ENCODE measurements around the gene PLAAT2. TPM values are rescaled to one million over a fixed set of nuclear protein-coding genes. Genes with fewer than 3 reads are reported as not detected.
A peak's percentile ranks its signal among the peaks of the same experiment; 100 is the strongest.

PLAAT2 gene
- total and polyA plus RNA-seq, 2 of the 13 experiments (the other 11 are each of a cell fraction or from before 2014, with no cell fraction given) = 0.22 TPM; not detected in 1

DNA sequence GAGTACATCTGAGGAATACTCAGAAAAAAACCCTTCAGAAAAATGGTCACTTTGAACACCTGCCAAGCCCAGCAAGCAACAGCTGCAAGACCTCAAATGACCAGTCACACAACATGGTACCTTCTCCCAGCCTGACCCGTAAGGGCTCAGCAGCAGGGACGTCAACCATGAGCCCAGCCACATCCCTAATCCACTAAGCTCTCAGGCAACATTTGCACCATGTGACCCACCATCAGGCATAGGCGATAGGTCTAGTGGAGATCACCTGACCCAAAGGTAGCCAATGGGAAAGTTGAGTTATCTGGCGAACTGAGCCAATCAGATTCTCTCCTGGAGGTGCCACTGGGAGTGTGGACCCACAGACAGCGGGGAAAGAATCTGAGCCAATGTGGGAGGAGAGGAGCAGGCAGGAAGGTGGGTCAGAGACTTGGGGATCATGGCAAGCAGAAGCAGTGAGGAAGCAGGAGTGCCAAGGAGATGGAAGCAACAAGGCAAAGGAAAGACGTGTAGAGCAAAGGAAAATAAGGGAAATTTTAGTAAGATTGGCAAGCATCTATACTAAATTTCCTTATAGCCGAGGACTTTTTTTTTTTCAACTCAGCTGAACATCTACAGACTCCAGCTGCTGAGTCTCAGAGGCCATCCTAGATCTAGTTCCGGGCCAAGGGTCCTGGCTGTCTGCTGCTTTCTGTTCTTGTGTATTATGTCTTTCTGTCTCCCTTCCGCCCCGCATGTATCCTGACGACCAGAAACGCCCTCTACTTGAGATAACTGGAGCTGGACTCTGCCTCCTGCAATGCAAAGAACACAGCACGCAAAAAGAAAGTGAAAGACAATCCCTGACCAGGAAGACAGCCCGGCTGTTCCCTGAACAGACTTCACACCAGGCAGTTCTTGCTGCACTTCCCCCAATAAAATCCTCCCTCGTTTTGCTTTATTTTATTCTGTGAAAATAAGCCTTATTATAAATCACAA is 11.0 kb upstream of the PLAAT2 start:
- FAIRE-seq (no peak), ATAC-seq (peak; percentile 97), DNase-seq (ENCODE audit: low spot score) (peak; percentile 78)
- no TSS peak for BruUV-seq (replicated peaks)
- 33% methylated on average over 15 of the region's 15 CpGs for WGBS (ENCODE audit: low lambda C conversion rate)
- CTCF ChIA-PET (ENCODE audit: low intra/inter-chr PET ratio, low total read pairs) = no interaction called here
- intact Hi-C loops (cut with micrococcal nuclease; ENCODE audit: unreplicated experiment) (no loop called here), in situ Hi-C loops (cut with HindIII; ENCODE audit: extremely low pct_ligation_motif_present, low pct_unique_long_range_greater_than_20kb) (no loop called here)
- peak overlapping the region; percentile 82 for H2AFZ ChIP-seq (ENCODE audit: low read length)
- H3K36me3 ChIP-seq (replicated peaks in 1 of 2; ENCODE audit: control insufficient read depth in 1 of 2, insufficient read depth in 2 of 2, low read length in 2 of 2) = no peaks in the 10 kb centered on the region
- peak overlapping the region; percentile 77 for H3K4me2 ChIP-seq (ENCODE audit: low read depth, low read length)
- H3K4me1 ChIP-seq (ENCODE audit: insufficient read depth, low read length) = peaks cover 33% of the 10 kb centered on the region
- peak overlapping the region; percentile 68 for H3K9ac ChIP-seq (ENCODE audit: insufficient read depth, low read depth, low read length)
- no peaks in the 10 kb centered on the region for H3K9me3 ChIP-seq (ENCODE audit: low read length)
- peak overlapping the region; percentile 44 to 63 (median 62) for H3K4me3 ChIP-seq (replicated peaks in 1 of 3; ENCODE audit: insufficient read depth in 1 of 3, low read depth in 2 of 3, low read length in 3 of 3)
- no peaks in the 10 kb centered on the region for H3K27me3 ChIP-seq (ENCODE audit: control insufficient read depth in 1 of 2, insufficient read depth in 2 of 2, low read length in 2 of 2)
- peak overlapping the region; percentile 85 for H3K27ac ChIP-seq (ENCODE audit: extremely low read length, insufficient read depth, low read length)
- POLR2A ChIA-PET = interaction anchor here (1.2 to 1.7 kb wide), 4 partner anchors 9 to 733 kb away, joined by 3 to 8 read pairs (median 7); partner anchors contain the start of gene PLAAT2
- H4K20me1 ChIP-seq (ENCODE audit: insufficient read depth, low read length) = no peaks in the 10 kb centered on the region
- no peaks in the 10 kb centered on the region for H3K79me2 ChIP-seq (ENCODE audit: insufficient read depth, low read length)
- TF ChIP-seq, protein P1, sequence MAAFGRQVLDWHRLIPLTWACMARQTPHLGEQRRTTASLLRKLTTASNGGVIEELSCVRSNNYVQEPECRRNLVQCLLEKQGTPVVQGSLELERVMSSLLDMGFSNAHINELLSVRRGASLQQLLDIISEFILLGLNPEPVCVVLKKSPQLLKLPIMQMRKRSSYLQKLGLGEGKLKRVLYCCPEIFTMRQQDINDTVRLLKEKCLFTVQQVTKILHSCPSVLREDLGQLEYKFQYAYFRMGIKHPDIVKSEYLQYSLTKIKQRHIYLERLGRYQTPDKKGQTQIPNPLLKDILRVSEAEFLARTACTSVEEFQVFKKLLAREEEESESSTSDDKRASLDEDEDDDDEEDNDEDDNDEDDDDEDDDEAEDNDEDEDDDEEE (CRISPR knock-in tag; IDR thresholded peaks at IDR 0.05) = no peak
- TF ChIP-seq ZNF264 (CRISPR knock-in tag; IDR thresholded peaks at IDR 0.05) (no peak), ZSCAN22 (CRISPR knock-in tag; IDR thresholded peaks at IDR 0.05) (no peak), HNRNPH1 (optimal IDR thresholded peaks at IDR 0.05; ENCODE audit: low read depth, low read length) (no peak), HDAC2 (CRISPR knock-in tag; IDR thresholded peaks at IDR 0.05) (no peak), ZEB1 (IDR thresholded peaks at IDR 0.05; ENCODE audit: insufficient replicate concordance, low read depth) (no peak), TSC22D2 (CRISPR knock-in tag; IDR thresholded peaks at IDR 0.05; ENCODE audit: borderline replicate concordance) (peak; percentile 23; the same call in 1 of the 2 replicates), IKZF1 (IDR thresholded peaks at IDR 0.05) (no peak), TBX2 (CRISPR knock-in tag; IDR thresholded peaks at IDR 0.05; ENCODE audit: borderline replicate concordance) (no peak), KLF11 (CRISPR knock-in tag; IDR thresholded peaks at IDR 0.05) (no peak), KDM4B (CRISPR knock-in tag; IDR thresholded peaks at IDR 0.05) (no peak), POGZ (CRISPR knock-in tag; IDR thresholded peaks at IDR 0.05) (no peak), PAWR (CRISPR knock-in tag; IDR thresholded peaks at IDR 0.05; ENCODE audit: borderline replicate concordance) (no peak), TBX3 (IDR thresholded peaks at IDR 0.05; ENCODE audit: borderline replicate concordance) (no peak), ZBTB1 (CRISPR knock-in tag; IDR thresholded peaks at IDR 0.05; ENCODE audit: borderline replicate concordance) (no peak), ZBTB3 (CRISPR knock-in tag; IDR thresholded peaks at IDR 0.05; ENCODE audit: borderline replicate concordance, low read depth) (no peak)
- TF ChIP-seq, protein P2, sequence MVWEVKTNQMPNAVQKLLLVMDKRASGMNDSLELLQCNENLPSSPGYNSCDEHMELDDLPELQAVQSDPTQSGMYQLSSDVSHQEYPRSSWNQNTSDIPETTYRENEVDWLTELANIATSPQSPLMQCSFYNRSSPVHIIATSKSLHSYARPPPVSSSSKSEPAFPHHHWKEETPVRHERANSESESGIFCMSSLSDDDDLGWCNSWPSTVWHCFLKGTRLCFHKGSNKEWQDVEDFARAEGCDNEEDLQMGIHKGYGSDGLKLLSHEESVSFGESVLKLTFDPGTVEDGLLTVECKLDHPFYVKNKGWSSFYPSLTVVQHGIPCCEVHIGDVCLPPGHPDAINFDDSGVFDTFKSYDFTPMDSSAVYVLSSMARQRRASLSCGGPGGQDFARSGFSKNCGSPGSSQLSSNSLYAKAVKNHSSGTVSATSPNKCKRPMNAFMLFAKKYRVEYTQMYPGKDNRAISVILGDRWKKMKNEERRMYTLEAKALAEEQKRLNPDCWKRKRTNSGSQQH (CRISPR knock-in tag; IDR thresholded peaks at IDR 0.05; ENCODE audit: low read depth) = 0 out of 2 replicates have a peak, but pooled peaks have one; percentile 24
- TF ChIP-seq, protein P3, sequence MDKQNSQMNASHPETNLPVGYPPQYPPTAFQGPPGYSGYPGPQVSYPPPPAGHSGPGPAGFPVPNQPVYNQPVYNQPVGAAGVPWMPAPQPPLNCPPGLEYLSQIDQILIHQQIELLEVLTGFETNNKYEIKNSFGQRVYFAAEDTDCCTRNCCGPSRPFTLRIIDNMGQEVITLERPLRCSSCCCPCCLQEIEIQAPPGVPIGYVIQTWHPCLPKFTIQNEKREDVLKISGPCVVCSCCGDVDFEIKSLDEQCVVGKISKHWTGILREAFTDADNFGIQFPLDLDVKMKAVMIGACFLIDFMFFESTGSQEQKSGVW (CRISPR knock-in tag; IDR thresholded peaks at IDR 0.05; ENCODE audit: borderline replicate concordance) = no peak
- TF ChIP-seq, protein P4, sequence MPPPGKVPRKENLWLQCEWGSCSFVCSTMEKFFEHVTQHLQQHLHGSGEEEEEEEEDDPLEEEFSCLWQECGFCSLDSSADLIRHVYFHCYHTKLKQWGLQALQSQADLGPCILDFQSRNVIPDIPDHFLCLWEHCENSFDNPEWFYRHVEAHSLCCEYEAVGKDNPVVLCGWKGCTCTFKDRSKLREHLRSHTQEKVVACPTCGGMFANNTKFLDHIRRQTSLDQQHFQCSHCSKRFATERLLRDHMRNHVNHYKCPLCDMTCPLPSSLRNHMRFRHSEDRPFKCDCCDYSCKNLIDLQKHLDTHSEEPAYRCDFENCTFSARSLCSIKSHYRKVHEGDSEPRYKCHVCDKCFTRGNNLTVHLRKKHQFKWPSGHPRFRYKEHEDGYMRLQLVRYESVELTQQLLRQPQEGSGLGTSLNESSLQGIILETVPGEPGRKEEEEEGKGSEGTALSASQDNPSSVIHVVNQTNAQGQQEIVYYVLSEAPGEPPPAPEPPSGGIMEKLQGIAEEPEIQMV (CRISPR knock-in tag; IDR thresholded peaks at IDR 0.05; ENCODE audit: low read depth) = no peak
